H9 (cell line): ENCODE data around the gene ARHGAP10. TPM values are rescaled to one million over a fixed set of nuclear protein-coding genes. Genes with fewer than 3 reads are reported as not detected.

Source experiments
- DNase-seq: peaks from one replicate; pipeline ENCODE4 v3.0.0-alpha.2; 2017
- H2AFZ ChIP-seq: one replicate; pipeline ENCODE4 v1.6.1; 2013; ENCODE audit warnings: mild to moderate bottlenecking, low read length, control low read depth, moderate library complexity
- H2AK5ac ChIP-seq: 2 replicates; pipeline ENCODE4 v1.6.1; 2013; ENCODE audit warnings: low read length, control low read depth, mixed read lengths; ENCODE audit not compliant: insufficient read length
- H2BK120ac ChIP-seq: one replicate; pipeline ENCODE4 v1.6.1; 2013; ENCODE audit warnings: low read depth, mild to moderate bottlenecking, low read length, control low read depth, inconsistent platforms; ENCODE audit not compliant: poor library complexity, severe bottlenecking
- H2BK12ac ChIP-seq: 2 replicates; pipeline ENCODE4 v1.6.1; 2013; ENCODE audit warnings: low read length, control low read depth, mixed read lengths, low read depth; ENCODE audit not compliant: insufficient read length
- H2BK15ac ChIP-seq: 2 replicates; pipeline ENCODE4 v1.6.1; 2013; ENCODE audit warnings: low read depth, low read length, control low read depth
- H2BK20ac ChIP-seq: one replicate; pipeline ENCODE4 v1.6.1; 2013; ENCODE audit warnings: low read depth, mild to moderate bottlenecking, low read length, control low read depth, inconsistent platforms; ENCODE audit not compliant: poor library complexity, severe bottlenecking
- H2BK5ac ChIP-seq: 2 replicates; pipeline ENCODE4 v1.6.1; 2013; ENCODE audit warnings: low read length, control low read depth, mixed read lengths; ENCODE audit not compliant: insufficient read length
- H3K14ac ChIP-seq: 2 replicates; pipeline ENCODE4 v1.6.1; 2013; ENCODE audit warnings: low read length, control low read depth; ENCODE audit not compliant: insufficient read depth
- H3K18ac ChIP-seq: 2 replicates; pipeline ENCODE4 v1.6.1; 2013; ENCODE audit warnings: low read depth, mild to moderate bottlenecking, mixed read lengths, low read length, control low read depth; ENCODE audit not compliant: insufficient read length
- H3K23ac ChIP-seq: 2 replicates; pipeline ENCODE4 v1.6.1; 2013; ENCODE audit warnings: low read length, control low read depth, mixed read lengths, low read depth; ENCODE audit not compliant: insufficient read length
- H3K23me2 ChIP-seq: 2 replicates; pipeline ENCODE4 v1.6.1; 2013; ENCODE audit warnings: low read depth, mild to moderate bottlenecking, mixed read lengths, low read length, control low read depth; ENCODE audit not compliant: insufficient read length, poor library complexity, severe bottlenecking
- H3K27ac ChIP-seq: 2 replicates; pipeline ENCODE4 v1.5.1; 2013; ENCODE audit warnings: low read length, control low read depth, mixed read lengths, low read depth; ENCODE audit not compliant: insufficient read length
- H3K27me3 ChIP-seq: 2 replicates; pipeline ENCODE4 v1.6.1; 2013; ENCODE audit warnings: low read length, control low read depth, inconsistent platforms; ENCODE audit not compliant: insufficient read depth
- H3K4ac ChIP-seq: 2 replicates; pipeline ENCODE4 v1.6.1; 2013; ENCODE audit warnings: low read depth, mild to moderate bottlenecking, control low read depth, inconsistent platforms, low read length, moderate library complexity
- H3K4me1 ChIP-seq: 2 replicates; pipeline ENCODE4 v1.6.1; 2013; ENCODE audit warnings: low read length, control low read depth, inconsistent platforms; ENCODE audit not compliant: insufficient read depth
- H3K4me2 ChIP-seq: 2 replicates; pipeline ENCODE4 v1.6.1; 2013; ENCODE audit warnings: low read length, control low read depth, mixed read lengths; ENCODE audit not compliant: insufficient read length, insufficient read depth
- H3K56ac ChIP-seq: 2 replicates; pipeline ENCODE4 v1.6.1; 2013; ENCODE audit warnings: low read depth, mild to moderate bottlenecking, mixed read lengths, low read length, control low read depth; ENCODE audit not compliant: insufficient read length
- H3K79me1 ChIP-seq: 2 replicates; pipeline ENCODE4 v1.6.1; 2013; ENCODE audit warnings: low read depth, mild to moderate bottlenecking, moderate library complexity, low read length, control low read depth, inconsistent platforms; ENCODE audit not compliant: insufficient read depth, poor library complexity, severe bottlenecking
- H3K79me2 ChIP-seq: 2 replicates; pipeline ENCODE4 v1.6.1; 2013; ENCODE audit warnings: low read length, control low read depth, inconsistent platforms; ENCODE audit not compliant: insufficient read depth
- H3K9ac ChIP-seq: 2 replicates; pipeline ENCODE4 v1.6.1; 2013; ENCODE audit warnings: low read length, control low read depth, mixed read lengths; ENCODE audit not compliant: insufficient read length; ENCODE audit errors: extremely low read depth
- H3K9me3 ChIP-seq: one replicate; pipeline ENCODE4 v1.6.1; 2013; ENCODE audit warnings: low read depth, low read length, inconsistent platforms; ENCODE audit not compliant: control insufficient read depth
- H3T11ph ChIP-seq: one replicate; pipeline ENCODE4 v1.6.1; 2013; ENCODE audit warnings: mild to moderate bottlenecking, low read length, control low read depth, inconsistent platforms
- H4K20me1 ChIP-seq: one replicate; pipeline ENCODE4 v1.6.1; 2013; ENCODE audit not compliant: control insufficient read depth, insufficient read length, insufficient read depth
- H4K5ac ChIP-seq: 2 replicates; pipeline ENCODE4 v1.6.1; 2013; ENCODE audit warnings: low read depth, mild to moderate bottlenecking, mixed read lengths, low read length, control low read depth; ENCODE audit not compliant: insufficient read length
- H4K8ac ChIP-seq: replicated peaks from 2 replicates; pipeline ENCODE4 v1.6.1; 2013; ENCODE audit warnings: low read length, control low read depth, mixed read lengths, low read depth; ENCODE audit not compliant: insufficient read length
- H4K91ac ChIP-seq: 2 replicates; pipeline ENCODE4 v1.6.1; 2013; ENCODE audit warnings: low read depth, mild to moderate bottlenecking, moderate library complexity, mixed read lengths, low read length, control low read depth; ENCODE audit not compliant: insufficient read length
- H3K27ac Mint-ChIP-seq, 3 experiments: 2 replicates in 2 of 3; 3 replicates in 1 of 3; pipeline ENCODE4 v1.8.0; 2020 to 2021; ENCODE audit warnings: mixed read lengths in 3 of 3, mild to moderate bottlenecking in 1 of 3, moderate library complexity in 1 of 3
- H3K27me3 Mint-ChIP-seq: 2 replicates; pipeline ENCODE4 v1.8.0; 2021; ENCODE audit warnings: low read depth, mild to moderate bottlenecking, moderate library complexity, mixed read lengths
- H3K36me3 Mint-ChIP-seq, 3 experiments: 2 replicates in 2 of 3; 3 replicates in 1 of 3; pipeline ENCODE4 v1.8.0; 2020 to 2021; ENCODE audit warnings: low read depth in 3 of 3, mixed read lengths in 3 of 3; ENCODE audit not compliant: insufficient read depth in 1 of 3
- H3K4me1 Mint-ChIP-seq, 2 experiments: 2 replicates each; pipeline ENCODE4 v1.8.0; 2020; ENCODE audit warnings: mixed read lengths in 2 of 2
- H3K4me3 Mint-ChIP-seq, 2 experiments: 2 replicates in 1 of 2; 3 replicates in 1 of 2; pipeline ENCODE4 v1.8.0; 2020 to 2021; ENCODE audit warnings: mild to moderate bottlenecking in 2 of 2, mixed read lengths in 2 of 2, moderate library complexity in 1 of 2
- H3K9me3 Mint-ChIP-seq, 2 experiments: 2 replicates in 1 of 2; 3 replicates in 1 of 2; pipeline ENCODE4 v1.8.0; 2020; ENCODE audit warnings: mild to moderate bottlenecking in 2 of 2, mixed read lengths in 2 of 2, moderate library complexity in 1 of 2
- WGBS: extraction: QIAGEN DNeasy Blood & Tissue Kit; methylation state at CpG from one replicate; pipeline ENCODE4 v1.1.7; 2013; ENCODE audit warnings: missing lambda C conversion rate, low lambda C conversion rate, mixed read lengths; ENCODE audit not compliant: insufficient read length; ENCODE audit errors: extremely low coverage; 5-methylcytosine and 5-hydroxymethylcytosine counted together
- total RNA-seq: library from RNA; stranded (reverse); gene quantifications from 2 replicates; pipeline ENCODE4 v1.2.1, GENCODE V29; 2021
- TF ChIP-seq, protein P1 (sequence below): fragments of 200-600 bp; sonication (generic); conservative IDR thresholded peaks from 3 replicates; pipeline ENCODE4 v1.8.0; 2021; ENCODE audit warnings: antibody characterized with exemption, mild to moderate bottlenecking

Gene ARHGAP10
- total RNA-seq, 1 experiment from 2014 or later = 7.8 TPM

DNA sequence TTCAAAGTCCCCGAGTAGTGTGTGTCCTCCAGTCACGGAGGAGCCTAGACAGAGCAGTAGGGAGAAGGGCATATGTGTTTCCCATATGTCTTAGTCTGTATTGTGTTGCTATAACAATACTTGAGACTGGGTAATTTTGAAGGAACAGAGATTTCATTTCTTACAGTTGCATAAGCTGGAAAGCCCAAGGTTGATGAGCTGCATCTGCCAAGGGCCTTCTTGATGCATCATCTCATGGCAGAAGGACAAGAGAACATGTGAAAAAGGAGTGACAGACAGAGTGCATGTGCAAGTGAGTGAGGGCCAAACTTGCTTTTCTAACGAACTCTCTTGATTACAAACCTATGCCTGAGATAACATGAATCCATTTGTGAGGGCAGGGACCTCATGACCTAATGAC lies 243.4 kb downstream of the ARHGAP10 start:
- peaks cover 5 to 7% (median 7%) of the 10 kb centered on the region in 3 experiments for H3K36me3 Mint-ChIP-seq
- no peaks in the 10 kb centered on the region for H3K9me3 ChIP-seq
- H3K27me3 Mint-ChIP-seq = no peaks in the 10 kb centered on the region
- H3K27ac ChIP-seq = no peak overlapping the region
- H3K27ac Mint-ChIP-seq = no peak overlapping the region; a peak in 1 of 7 replicates
- no peak overlapping the region for H2BK15ac ChIP-seq
- H3K14ac ChIP-seq = no peak overlapping the region
- no peak overlapping the region for H3K9ac ChIP-seq
- no peak overlapping the region for H3K18ac ChIP-seq
- no peak overlapping the region for H2BK120ac ChIP-seq
- no peak overlapping the region for H2AFZ ChIP-seq
- H3K27me3 ChIP-seq = no peaks in the 10 kb centered on the region
- H3K4me3 Mint-ChIP-seq = no peak overlapping the region
- DNase-seq = no peak
- H3K23me2 ChIP-seq = no peaks in the 10 kb centered on the region
- no peak overlapping the region for H4K91ac ChIP-seq
- no peak overlapping the region for H3K23ac ChIP-seq
- no peak overlapping the region for H4K8ac ChIP-seq
- no peak overlapping the region for H3K56ac ChIP-seq
- no peak overlapping the region for H4K5ac ChIP-seq
- no peaks in the 10 kb centered on the region for H3K79me2 ChIP-seq
- peaks cover 10 to 13% of the 10 kb centered on the region in 2 experiments for H3K4me1 Mint-ChIP-seq
- TF ChIP-seq, protein P1, sequence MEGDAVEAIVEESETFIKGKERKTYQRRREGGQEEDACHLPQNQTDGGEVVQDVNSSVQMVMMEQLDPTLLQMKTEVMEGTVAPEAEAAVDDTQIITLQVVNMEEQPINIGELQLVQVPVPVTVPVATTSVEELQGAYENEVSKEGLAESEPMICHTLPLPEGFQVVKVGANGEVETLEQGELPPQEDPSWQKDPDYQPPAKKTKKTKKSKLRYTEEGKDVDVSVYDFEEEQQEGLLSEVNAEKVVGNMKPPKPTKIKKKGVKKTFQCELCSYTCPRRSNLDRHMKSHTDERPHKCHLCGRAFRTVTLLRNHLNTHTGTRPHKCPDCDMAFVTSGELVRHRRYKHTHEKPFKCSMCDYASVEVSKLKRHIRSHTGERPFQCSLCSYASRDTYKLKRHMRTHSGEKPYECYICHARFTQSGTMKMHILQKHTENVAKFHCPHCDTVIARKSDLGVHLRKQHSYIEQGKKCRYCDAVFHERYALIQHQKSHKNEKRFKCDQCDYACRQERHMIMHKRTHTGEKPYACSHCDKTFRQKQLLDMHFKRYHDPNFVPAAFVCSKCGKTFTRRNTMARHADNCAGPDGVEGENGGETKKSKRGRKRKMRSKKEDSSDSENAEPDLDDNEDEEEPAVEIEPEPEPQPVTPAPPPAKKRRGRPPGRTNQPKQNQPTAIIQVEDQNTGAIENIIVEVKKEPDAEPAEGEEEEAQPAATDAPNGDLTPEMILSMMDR = no peak
- no peak overlapping the region for H2BK12ac ChIP-seq
- no peak overlapping the region for H3K4me2 ChIP-seq
- no peak overlapping the region for H2BK20ac ChIP-seq
- no peak overlapping the region for H3K4ac ChIP-seq
- peaks cover 2 to 3% of the 10 kb centered on the region in 2 experiments; a peak in 3 of 5 replicates for H3K9me3 Mint-ChIP-seq
- H2AK5ac ChIP-seq = no peak overlapping the region
- WGBS = no CpG with 5 or more reads among the region's 3 CpGs
- no peak overlapping the region for H2BK5ac ChIP-seq
- H3K79me1 ChIP-seq = no peaks in the 10 kb centered on the region
- no peaks in the 10 kb centered on the region for H4K20me1 ChIP-seq
- no peaks in the 10 kb centered on the region; the same call in 1 of the 2 replicates for H3K4me1 ChIP-seq
- H3T11ph ChIP-seq = no peak overlapping the region
